Karpas-422 (cell line): Measurements from ENCODE around the gene RNF150. TPM values are rescaled to one million over a fixed set of nuclear protein-coding genes. Genes with fewer than 3 reads are reported as not detected.

Source experiments
- DNase-seq: peaks from one replicate; pipeline ENCODE4 v3.0.0-alpha.2; 2015
- H2AFZ ChIP-seq: fragments of 200-600 bp; sonication (generic); 2 replicates; pipeline ENCODE4 v1.6.1; 2014; ENCODE audit warnings: antibody characterized with exemption, low read length, mixed read lengths
- H3K27ac ChIP-seq: fragments of 200-600 bp; sonication (generic); 2 replicates; pipeline ENCODE4 v1.5.1; 2014; ENCODE audit warnings: mild to moderate bottlenecking, low read length, moderate library complexity
- H3K27me3 ChIP-seq: fragments of 200-600 bp; sonication (generic); 2 replicates; pipeline ENCODE4 v1.6.1; 2014; ENCODE audit warnings: low read length, mixed read lengths
- H3K36me3 ChIP-seq: fragments of 200-600 bp; sonication (generic); 2 replicates; pipeline ENCODE4 v1.6.1; 2014; ENCODE audit warnings: low read length, mixed read lengths; ENCODE audit not compliant: insufficient read depth
- H3K4me1 ChIP-seq: fragments of 200-600 bp; sonication (generic); 2 replicates; pipeline ENCODE4 v1.6.1; 2014; ENCODE audit warnings: mild to moderate bottlenecking, low read length, mixed read lengths
- H3K4me2 ChIP-seq: fragments of 200-600 bp; sonication (generic); 2 replicates; pipeline ENCODE4 v1.6.1; 2014; ENCODE audit warnings: low read length, low read depth, mild to moderate bottlenecking; ENCODE audit not compliant: poor library complexity, severe bottlenecking
- H3K4me3 ChIP-seq: fragments of 200-600 bp; sonication (generic); 2 replicates; pipeline ENCODE4 v1.5.1; 2014; ENCODE audit warnings: mild to moderate bottlenecking, antibody characterized with exemption, low read length, mixed read lengths
- H3K79me2 ChIP-seq: fragments of 200-600 bp; sonication (generic); 2 replicates; pipeline ENCODE4 v1.6.1; 2014; ENCODE audit warnings: mild to moderate bottlenecking, low read length, mixed read lengths
- H3K9ac ChIP-seq: fragments of 200-600 bp; sonication (generic); 2 replicates; pipeline ENCODE4 v1.6.0; 2014; ENCODE audit warnings: low read length
- H3K9me2 ChIP-seq: fragments of 200-600 bp; sonication (generic), shearing (Covaris generic); replicated peaks from 2 replicates; pipeline ENCODE4 v1.6.0; 2014; ENCODE audit warnings: mild to moderate bottlenecking, low read length, moderate library complexity; ENCODE audit not compliant: insufficient read depth
- H3K9me3 ChIP-seq: fragments of 300-700, 200-600 bp; sonication (generic); 2 replicates; pipeline ENCODE4 v1.6.1; 2014; ENCODE audit warnings: low read length, mixed read lengths
- H4K20me1 ChIP-seq: fragments of 200-600 bp; sonication (generic); 2 replicates; pipeline ENCODE4 v1.6.1; 2014; ENCODE audit warnings: mild to moderate bottlenecking, antibody characterized with exemption, low read length, low read depth; ENCODE audit not compliant: insufficient read depth
- total RNA-seq: library from RNA; depleted of rRNA; stranded (reverse); fragments of >200 nt; shearing (Covaris generic); gene quantifications from 2 replicates; pipeline ENCODE4 v1.2.3, GENCODE V29; 2014; ENCODE audit warnings: low replicate concordance

RNF150 gene
- total RNA-seq, 1 experiment from 2014 or later: not detected

DNA sequence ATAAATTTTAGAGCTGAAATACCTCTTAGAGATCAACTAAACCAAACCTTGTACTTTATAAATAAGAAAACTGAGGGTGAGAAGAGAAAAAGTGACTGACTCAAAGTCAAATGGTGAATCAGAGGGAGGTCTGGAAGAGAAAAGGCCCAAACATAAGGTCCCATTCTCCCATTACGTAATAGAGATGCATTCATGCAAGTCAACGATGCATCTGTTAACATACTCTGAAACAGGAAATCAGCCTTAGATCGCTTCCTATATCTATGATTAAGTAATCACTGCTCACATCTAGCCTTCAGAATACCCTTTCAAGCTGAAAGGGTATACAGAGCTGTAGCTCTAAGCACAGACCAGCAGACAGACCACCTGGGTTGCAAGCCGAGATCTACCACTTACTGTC lies 6.5 kb downstream of the RNF150 start:
- no peak for DNase-seq
- H2AFZ ChIP-seq: no peak overlapping the region
- no peaks in the 10 kb centered on the region for H3K9me3 ChIP-seq
- H3K4me3 ChIP-seq: no peak overlapping the region
- H3K79me2 ChIP-seq: no peaks in the 10 kb centered on the region
- no peaks in the 10 kb centered on the region for H3K9me2 ChIP-seq
- no peaks in the 10 kb centered on the region for H3K4me1 ChIP-seq
- no peak overlapping the region for H3K27ac ChIP-seq
- H3K27me3 ChIP-seq: no peaks in the 10 kb centered on the region
- no peaks in the 10 kb centered on the region for H4K20me1 ChIP-seq
- no peak overlapping the region for H3K9ac ChIP-seq
- no peak overlapping the region for H3K4me2 ChIP-seq
- no peaks in the 10 kb centered on the region for H3K36me3 ChIP-seq

DNA sequence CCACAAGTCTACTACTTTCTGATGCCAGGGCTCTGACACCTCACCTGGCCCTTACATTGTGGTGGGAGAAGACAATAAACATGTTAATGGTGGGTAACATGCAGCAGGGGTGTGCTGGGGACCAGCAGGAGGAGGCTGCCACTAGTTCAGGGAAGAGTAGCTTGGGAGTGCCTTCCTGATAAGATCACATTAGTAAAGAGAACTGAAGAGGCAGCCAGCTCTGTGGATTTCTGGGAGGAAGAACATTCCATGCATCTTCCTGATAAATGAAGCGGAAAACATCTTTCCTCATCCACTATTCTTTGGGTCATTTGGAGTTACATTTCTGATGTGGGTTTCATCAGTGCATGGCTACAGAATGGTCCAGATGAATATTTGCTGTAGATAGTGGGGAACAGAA lies 9.0 kb downstream of the RNF150 start:
- DNase-seq: no peak
- no peak overlapping the region for H3K27ac ChIP-seq
- no peaks in the 10 kb centered on the region for H3K9me2 ChIP-seq
- H3K27me3 ChIP-seq: no peaks in the 10 kb centered on the region
- H3K4me1 ChIP-seq: no peaks in the 10 kb centered on the region
- no peak overlapping the region for H3K9ac ChIP-seq
- H3K9me3 ChIP-seq: no peaks in the 10 kb centered on the region
- H3K4me2 ChIP-seq: no peak overlapping the region
- no peaks in the 10 kb centered on the region for H3K36me3 ChIP-seq
- H4K20me1 ChIP-seq: no peaks in the 10 kb centered on the region
- H3K4me3 ChIP-seq: no peak overlapping the region
- H3K79me2 ChIP-seq: no peaks in the 10 kb centered on the region
- no peak overlapping the region for H2AFZ ChIP-seq

DNA sequence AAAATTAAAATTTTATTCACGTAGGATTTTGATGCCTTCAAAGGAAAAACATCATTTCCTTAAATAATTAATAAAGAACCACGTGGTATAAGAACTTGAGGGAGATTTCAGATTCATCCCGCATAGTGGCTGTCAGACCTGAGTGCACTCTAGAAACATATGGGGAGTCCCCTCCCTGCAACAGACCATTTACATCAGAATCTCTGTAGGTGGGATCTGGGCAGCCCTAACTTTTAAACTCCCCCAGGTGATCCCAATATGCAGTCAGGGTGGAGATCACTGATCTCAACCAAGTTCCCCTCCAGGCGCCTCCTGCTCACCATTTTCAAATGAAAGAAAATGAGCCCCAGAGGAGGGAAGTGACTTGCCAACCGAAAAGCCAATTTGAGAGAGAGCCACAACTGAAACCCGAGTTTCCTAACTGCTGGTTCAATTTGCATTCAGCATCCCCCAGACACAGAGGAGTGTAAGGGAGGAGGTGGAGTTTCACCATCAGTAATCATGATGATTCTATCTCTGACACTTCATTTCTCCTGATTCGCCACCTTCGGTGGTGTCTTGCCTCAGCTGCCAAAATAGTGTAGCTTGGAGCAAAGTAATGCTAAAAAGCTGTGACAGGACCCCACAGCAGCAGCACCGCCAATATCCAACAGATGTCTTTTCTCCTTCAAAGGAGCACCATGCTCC lies 11.4 kb downstream of the RNF150 start:
- H3K9me2 ChIP-seq: no peaks in the 10 kb centered on the region
- no peaks in the 10 kb centered on the region for H3K9me3 ChIP-seq
- no peaks in the 10 kb centered on the region for H3K27me3 ChIP-seq
- H2AFZ ChIP-seq: no peak overlapping the region
- no peaks in the 10 kb centered on the region for H3K79me2 ChIP-seq
- H3K4me3 ChIP-seq: no peak overlapping the region
- no peak overlapping the region for H3K9ac ChIP-seq
- no peaks in the 10 kb centered on the region for H3K4me1 ChIP-seq
- no peak for DNase-seq
- H3K27ac ChIP-seq: no peak overlapping the region
- H3K36me3 ChIP-seq: no peaks in the 10 kb centered on the region
- no peaks in the 10 kb centered on the region for H4K20me1 ChIP-seq
- no peak overlapping the region for H3K4me2 ChIP-seq

DNA sequence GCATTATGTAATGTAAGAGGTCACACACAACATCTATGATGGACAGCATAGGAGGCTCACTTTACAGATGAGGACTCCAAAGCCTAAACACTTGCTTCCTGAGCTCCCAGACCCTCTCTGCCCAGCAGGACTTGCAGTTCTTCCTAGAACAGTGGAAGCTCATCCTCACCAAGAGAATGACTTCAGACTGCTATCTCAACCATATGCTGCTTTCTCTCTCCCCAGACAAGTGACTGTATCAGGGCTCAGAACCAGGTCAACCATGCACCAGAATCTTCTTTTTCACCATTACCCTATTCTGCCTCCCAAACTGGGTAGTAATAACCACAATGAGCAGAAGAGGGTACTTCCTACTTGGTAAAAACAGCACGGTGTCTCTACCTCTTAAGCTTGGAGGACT lies 12.2 kb downstream of the RNF150 start:
- H3K27ac ChIP-seq: no peak overlapping the region
- H3K9ac ChIP-seq: no peak overlapping the region
- no peaks in the 10 kb centered on the region for H3K79me2 ChIP-seq
- no peaks in the 10 kb centered on the region for H3K9me3 ChIP-seq
- no peaks in the 10 kb centered on the region for H3K4me1 ChIP-seq
- no peak overlapping the region for H2AFZ ChIP-seq
- no peak for DNase-seq
- no peaks in the 10 kb centered on the region for H3K9me2 ChIP-seq
- no peaks in the 10 kb centered on the region for H3K36me3 ChIP-seq
- no peaks in the 10 kb centered on the region for H3K27me3 ChIP-seq
- H4K20me1 ChIP-seq: no peaks in the 10 kb centered on the region
- no peak overlapping the region for H3K4me2 ChIP-seq
- H3K4me3 ChIP-seq: no peak overlapping the region

DNA sequence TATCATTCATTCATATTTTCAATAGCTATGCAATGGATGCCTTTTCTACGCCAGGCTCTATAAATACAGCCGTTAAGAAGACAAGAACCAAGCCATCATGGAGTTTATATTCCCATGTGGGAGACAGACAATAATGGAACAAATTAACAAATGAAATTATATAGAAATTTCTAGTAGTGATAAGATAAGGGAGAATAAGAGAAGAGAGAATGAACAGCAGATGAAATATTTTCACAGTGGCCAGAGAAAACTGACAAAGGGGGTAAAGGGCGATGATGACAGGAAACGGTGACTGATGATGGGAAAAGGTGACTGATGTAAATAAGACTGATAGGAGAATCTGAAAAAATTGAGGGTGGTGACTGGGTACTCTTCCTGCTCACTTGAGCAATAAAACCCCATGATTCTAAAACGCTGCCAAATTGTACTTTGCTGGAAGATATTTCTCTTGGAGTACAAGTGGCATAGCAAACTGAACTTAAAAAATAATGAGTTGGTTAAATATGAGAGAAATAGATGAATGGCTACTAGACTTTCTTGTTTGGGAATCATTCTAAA lies 13.2 kb downstream of the RNF150 start:
- H3K4me1 ChIP-seq: no peaks in the 10 kb centered on the region
- DNase-seq: no peak
- H3K79me2 ChIP-seq: no peaks in the 10 kb centered on the region
- H3K27ac ChIP-seq: no peak overlapping the region
- no peak overlapping the region for H3K9ac ChIP-seq
- no peaks in the 10 kb centered on the region for H3K9me3 ChIP-seq
- H3K36me3 ChIP-seq: no peaks in the 10 kb centered on the region
- H2AFZ ChIP-seq: no peak overlapping the region
- no peaks in the 10 kb centered on the region for H3K27me3 ChIP-seq
- no peaks in the 10 kb centered on the region for H3K9me2 ChIP-seq
- H3K4me3 ChIP-seq: no peak overlapping the region
- H3K4me2 ChIP-seq: no peak overlapping the region
- no peaks in the 10 kb centered on the region for H4K20me1 ChIP-seq

DNA sequence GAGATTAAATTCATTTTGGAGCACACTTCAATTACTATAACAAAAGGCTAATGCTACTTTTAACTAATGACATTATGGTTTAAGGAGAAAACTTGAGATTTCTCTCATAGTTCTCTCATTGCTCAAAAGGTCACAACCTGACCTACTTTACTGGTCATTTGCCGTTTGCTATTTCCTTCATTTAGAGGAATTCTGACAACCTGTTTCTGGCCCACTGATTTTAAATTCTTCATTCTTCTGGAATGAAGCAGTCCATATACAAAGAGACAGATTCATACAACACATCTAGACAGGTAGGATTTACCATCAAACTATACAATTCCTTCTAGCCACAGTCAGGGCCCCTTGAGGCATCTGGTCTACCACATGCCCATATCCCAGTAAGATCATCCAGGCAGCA lies 14.2 kb downstream of the RNF150 start:
- H2AFZ ChIP-seq: no peak overlapping the region
- H3K79me2 ChIP-seq: no peaks in the 10 kb centered on the region
- no peak for DNase-seq
- H4K20me1 ChIP-seq: no peaks in the 10 kb centered on the region
- no peaks in the 10 kb centered on the region for H3K9me3 ChIP-seq
- H3K4me3 ChIP-seq: no peak overlapping the region
- H3K4me1 ChIP-seq: no peaks in the 10 kb centered on the region
- H3K9me2 ChIP-seq: no peaks in the 10 kb centered on the region
- no peak overlapping the region for H3K27ac ChIP-seq
- H3K4me2 ChIP-seq: no peak overlapping the region
- no peaks in the 10 kb centered on the region for H3K36me3 ChIP-seq
- no peak overlapping the region for H3K9ac ChIP-seq
- H3K27me3 ChIP-seq: no peaks in the 10 kb centered on the region

DNA sequence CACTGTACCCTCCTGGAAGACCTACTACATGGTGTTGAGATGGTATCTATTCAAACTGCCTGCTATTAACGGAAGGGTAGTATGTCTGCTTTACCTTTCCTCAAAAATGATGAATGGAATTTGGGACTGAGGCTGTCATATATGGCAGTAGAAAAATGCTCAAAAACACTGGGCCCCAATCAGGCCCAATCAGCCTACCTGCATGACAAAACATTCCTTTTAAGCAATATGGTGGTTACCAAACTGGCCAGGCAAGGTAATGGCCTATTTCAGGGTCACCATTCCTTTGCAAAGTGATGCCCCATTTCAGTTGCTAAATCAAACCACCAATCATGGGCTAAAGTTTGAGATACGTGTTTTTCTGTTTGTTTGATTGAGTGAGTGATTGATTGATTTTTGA lies 14.9 kb downstream of the RNF150 start:
- H3K9ac ChIP-seq: no peak overlapping the region
- H3K4me2 ChIP-seq: no peak overlapping the region
- no peaks in the 10 kb centered on the region for H4K20me1 ChIP-seq
- no peak overlapping the region for H3K4me3 ChIP-seq
- no peaks in the 10 kb centered on the region for H3K36me3 ChIP-seq
- H3K27ac ChIP-seq: no peak overlapping the region
- no peaks in the 10 kb centered on the region for H3K9me3 ChIP-seq
- no peaks in the 10 kb centered on the region for H3K9me2 ChIP-seq
- H3K4me1 ChIP-seq: no peaks in the 10 kb centered on the region
- H3K79me2 ChIP-seq: no peaks in the 10 kb centered on the region
- H2AFZ ChIP-seq: no peak overlapping the region
- DNase-seq: no peak
- no peaks in the 10 kb centered on the region for H3K27me3 ChIP-seq

DNA sequence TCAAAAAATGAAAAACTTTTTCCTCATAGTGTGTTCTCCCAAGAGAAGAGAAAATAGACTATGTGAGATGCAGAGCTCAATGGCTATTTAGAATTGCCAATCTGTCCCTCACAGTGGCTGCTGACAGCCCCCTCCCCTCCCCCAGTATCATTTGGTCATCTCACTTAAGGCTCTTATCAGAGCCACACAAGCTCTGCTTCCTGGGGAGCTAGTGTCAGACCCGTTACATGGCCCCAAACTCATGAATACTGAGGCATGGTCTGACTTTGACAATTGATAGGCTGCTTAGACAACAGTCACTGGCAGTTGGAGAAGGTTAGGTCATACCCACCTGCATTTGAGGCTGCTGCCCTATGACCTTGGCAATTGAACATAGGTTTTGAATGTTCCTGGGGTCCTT lies 15.3 kb downstream of the RNF150 start:
- Histone ChIP-seq H4K20me1 (no peaks in the 10 kb centered on the region), H3K27me3 (no peaks in the 10 kb centered on the region), H3K4me3 (no peak overlapping the region), H3K9ac (no peak overlapping the region), H3K36me3 (no peaks in the 10 kb centered on the region), H3K27ac (no peak overlapping the region), H3K9me2 (no peaks in the 10 kb centered on the region), H3K9me3 (no peaks in the 10 kb centered on the region), H3K4me1 (no peaks in the 10 kb centered on the region), H2AFZ (no peak overlapping the region), H3K4me2 (no peak overlapping the region), H3K79me2 (no peaks in the 10 kb centered on the region)
- no peak for DNase-seq
